ENCODE results near the gene GGACT.

Gene GGACT

GRCh38 chr13:100532090-100532766 lies 56.4 kb downstream of the GGACT start:
- H3K4me3 ChIP-seq (ENCODE audit: low read depth, low read length) = no peak overlapping the region
- POLR2A ChIA-PET = no interaction called here
- no peaks in the 10 kb centered on the region for H3K4me1 ChIP-seq (ENCODE audit: control insufficient read depth, insufficient read depth, low read length)
- CTCF ChIA-PET = no interaction called here
- no peak overlapping the region for H3K27ac ChIP-seq (ENCODE audit: extremely low read depth, low read depth, low read length)
- H3K9me3 ChIP-seq (ENCODE audit: control insufficient read depth, insufficient read depth, low read depth, low read length) = no peaks in the 10 kb centered on the region
- no peaks in the 10 kb centered on the region for H3K36me3 ChIP-seq (ENCODE audit: control insufficient read depth in 2 of 2, insufficient read depth in 1 of 2, low read length in 2 of 2)
- TF ChIP-seq ZNF623 (tag by site-specific recombination; IDR thresholded peaks at IDR 0.05) (no peak), ZBTB8A (tag by site-specific recombination; IDR thresholded peaks at IDR 0.05) (no peak), ZNF76 (tag by site-specific recombination; IDR thresholded peaks at IDR 0.05; ENCODE audit: borderline replicate concordance, low read depth) (no peak), ZNF274 (IDR thresholded peaks at IDR 0.05; ENCODE audit: low read length) (no peak), ZNF274 (tag by site-specific recombination; IDR thresholded peaks at IDR 0.05; ENCODE audit: borderline replicate concordance) (no peak), ZSCAN16 (tag by site-specific recombination; IDR thresholded peaks at IDR 0.05) (no peak), IKZF3 (tag by site-specific recombination; IDR thresholded peaks at IDR 0.05) (no peak), ATF2 (tag by site-specific recombination; IDR thresholded peaks at IDR 0.05; ENCODE audit: low read depth) (no peak), ZNF416 (tag by site-specific recombination; IDR thresholded peaks at IDR 0.05) (no peak), ZNF341 (tag by site-specific recombination; IDR thresholded peaks at IDR 0.05; ENCODE audit: low read depth) (no peak), PRDM10 (tag by site-specific recombination; IDR thresholded peaks at IDR 0.05) (no peak), HOXA7 (CRISPR knock-in tag; IDR thresholded peaks at IDR 0.05; ENCODE audit: borderline replicate concordance) (no peak), ZNF473 (tag by site-specific recombination; IDR thresholded peaks at IDR 0.05) (no peak), ZNF239 (tag by site-specific recombination; IDR thresholded peaks at IDR 0.05) (no peak), ZNF580 (tag by site-specific recombination; IDR thresholded peaks at IDR 0.05) (no peak), PRDM2 (tag by site-specific recombination; IDR thresholded peaks at IDR 0.05; ENCODE audit: borderline replicate concordance) (no peak), REPIN1 (tag by site-specific recombination; IDR thresholded peaks at IDR 0.05; ENCODE audit: low read depth) (no peak), ZNF510 (tag by site-specific recombination; IDR thresholded peaks at IDR 0.05; ENCODE audit: insufficient replicate concordance) (no peak), ZNF121 (tag by site-specific recombination; IDR thresholded peaks at IDR 0.05) (no peak), ZNF133 (tag by site-specific recombination; IDR thresholded peaks at IDR 0.05) (no peak)
